K562 (cell line): ENCODE measurements around the gene DTX3. TPM values are rescaled to one million over a fixed set of nuclear protein-coding genes. Genes with fewer than 3 reads are reported as not detected.

Source experiments
- ATAC-seq: fragments of 200-7000 bp; cut with Tn5 transposase; 3 replicates; pipeline ENCODE4 v1.9.1; 2020; ENCODE audit warnings: moderate library complexity
- BruUV-seq: library from RNA; stranded (reverse); fragments of 400-500 nt; replicated peaks from 2 replicates; lab custom pipeline; 2021; lab: Mats Ljungman, UMichigan
- CTCF ChIA-PET: fragments of 300-600 bp; formaldehyde crosslinking; extraction: SDS; loops from one replicate; lab custom pipeline; 2021; ENCODE audit warnings: low intra/inter-chr PET ratio; lab: Yijun Ruan, JAX
- POLR2A ChIA-PET: fragments of 300-600, 350-650 bp; sonication (Branson Sonifier 250); formaldehyde crosslinking; extraction: SDS; loops from one replicate; lab custom pipeline; 2021; ENCODE audit warnings: antibody characterized with exemption, inconsistent platforms; lab: Yijun Ruan, JAX
- DNase-seq, 4 experiments: peaks; one replicate each; pipeline versions ENCODE4 v3.0.0 to v3.0.0-alpha.2; 2011 to 2018; ENCODE audit warnings: low spot score in 3 of 4, mixed read lengths in 3 of 4; ENCODE audit errors: extremely low read depth in 1 of 4
- FAIRE-seq: peaks from 2 replicates; lab custom pipeline; 2011; peaks lifted over from hg19 to GRCh38; lab: Jason Lieb, UNC
- H2AFZ ChIP-seq: 2 replicates; pipeline ENCODE4 v1.6.0; 2011; ENCODE audit warnings: low read depth, low read length, control low read depth, inconsistent platforms
- H3K27ac ChIP-seq: fragments of 200-600 bp; 3 replicates; pipeline ENCODE4 v1.8.0; 2011; ENCODE audit warnings: low read depth, mild to moderate bottlenecking, control low read depth, inconsistent platforms, low read length, moderate library complexity, mixed read lengths; ENCODE audit errors: extremely low read depth
- H3K27me3 ChIP-seq, 2 experiments: fragments of 300-600 bp in 1 of 2; 2 replicates in 1 of 2; 3 replicates in 1 of 2; pipeline versions ENCODE4 v1.6.0 to v1.8.0; 2011; ENCODE audit warnings: inconsistent platforms in 2 of 2, low read length in 2 of 2, mild to moderate bottlenecking in 1 of 2, mixed read lengths in 1 of 2, moderate library complexity in 1 of 2; ENCODE audit not compliant: control insufficient read depth in 2 of 2, insufficient read depth in 2 of 2
- H3K36me3 ChIP-seq: fragments of 300-600 bp; 3 replicates; pipeline ENCODE4 v1.8.0; 2011; ENCODE audit warnings: mild to moderate bottlenecking, low read length, inconsistent platforms; ENCODE audit not compliant: control insufficient read depth, insufficient read depth
- H3K4me1 ChIP-seq, 2 experiments: fragments of 200-600 bp in 1 of 2; replicated peaks in 1 of 2; 2 replicates in 1 of 2; 3 replicates in 1 of 2; pipeline versions ENCODE4 v1.5.1 to v1.8.0; 2011; ENCODE audit warnings: inconsistent platforms in 2 of 2, low read length in 2 of 2, mild to moderate bottlenecking in 1 of 2, mixed read lengths in 1 of 2, moderate library complexity in 1 of 2; ENCODE audit not compliant: control insufficient read depth in 2 of 2, insufficient read depth in 2 of 2
- H3K4me2 ChIP-seq: 2 replicates; pipeline ENCODE4 v1.6.1; 2011; ENCODE audit warnings: low read length, control low read depth, inconsistent platforms, mixed read lengths; ENCODE audit not compliant: insufficient read depth
- H3K4me3 ChIP-seq: fragments of 200-600 bp; sonication (generic), shearing (Covaris generic); 2 replicates; pipeline ENCODE4 v1.5.1; 2016; ENCODE audit warnings: control low read depth, inconsistent platforms
- H3K79me2 ChIP-seq: fragments of 200-600 bp; 3 replicates; pipeline ENCODE4 v1.8.0; 2011; ENCODE audit warnings: low read length, inconsistent platforms; ENCODE audit not compliant: control insufficient read depth, insufficient read depth
- H3K9ac ChIP-seq, 2 experiments: 2 replicates each; pipeline versions ENCODE4 v1.6.0 to v1.6.1; 2011; ENCODE audit warnings: low read depth in 2 of 2, low read length in 2 of 2, control low read depth in 1 of 2, inconsistent platforms in 1 of 2, mild to moderate bottlenecking in 1 of 2, mixed read lengths in 1 of 2; ENCODE audit not compliant: insufficient read depth in 1 of 2
- H3K9me1 ChIP-seq: one replicate; pipeline ENCODE4 v1.6.0; 2011; ENCODE audit warnings: inconsistent platforms, mild to moderate bottlenecking, low read length, moderate library complexity; ENCODE audit not compliant: control insufficient read depth, insufficient read depth
- H3K9me3 ChIP-seq: replicated peaks from 2 replicates; pipeline ENCODE4 v1.5.1; 2011; ENCODE audit warnings: low read depth, low read length, inconsistent platforms; ENCODE audit not compliant: control insufficient read depth, insufficient read depth
- H4K20me1 ChIP-seq: replicated peaks from 2 replicates; pipeline ENCODE4 v1.6.1; 2011; ENCODE audit warnings: low read length, inconsistent platforms, mixed read lengths; ENCODE audit not compliant: control insufficient read depth, insufficient read depth
- BCL6 ChIP-seq: fragments of 250-450 bp; sonication (Bioruptor Pico); IDR thresholded peaks from 2 replicates; pipeline ENCODE4 v1.4.0; 2020
- DMBX1 ChIP-seq: fragments of 250-450 bp; sonication (Bioruptor Pico); IDR thresholded peaks from 2 replicates; pipeline ENCODE4 v1.8.0; 2022; ENCODE audit warnings: inconsistent platforms, mild to moderate bottlenecking, moderate library complexity, borderline replicate concordance
- GTF2F1 ChIP-seq: IDR thresholded peaks from 2 replicates; pipeline ENCODE4 v1.6.1; 2011; ENCODE audit warnings: low read depth, low read length, improper control_type of control experiment
- IFI16 ChIP-seq: fragments of 250-450 bp; sonication (Bioruptor Pico); IDR thresholded peaks from 2 replicates; pipeline ENCODE4 v2.1.2; 2022; ENCODE audit warnings: mild to moderate bottlenecking, inconsistent platforms
- MAFF ChIP-seq: IDR thresholded peaks from 2 replicates; pipeline ENCODE4 v1.6.1; 2012; ENCODE audit warnings: low read length, improper control_type of control experiment
- MCM7 ChIP-seq, 2 experiments: fragments of 450-650 bp; IDR thresholded peaks; 2 replicates each; pipeline ENCODE4 v1.6.1; 2016 to 2018
- MEF2D ChIP-seq: conservative IDR thresholded peaks from 2 replicates; pipeline ENCODE4 v1.6.1; 2016; ENCODE audit warnings: low read depth, missing genetic modification characterization, missing compliant biosample characterization
- MTA1 ChIP-seq: fragments of 450-650 bp; IDR thresholded peaks from 2 replicates; pipeline ENCODE4 v1.6.1; 2017; ENCODE audit warnings: borderline replicate concordance
- MYBL2 ChIP-seq, 2 experiments: fragments of 450-650 bp in 1 of 2; sonication (generic) in 1 of 2; formaldehyde crosslinking in 1 of 2; IDR thresholded peaks; 2 replicates each; pipeline versions ENCODE4 v1.6.1 to v1.8.1; 2017 to 2022; ENCODE audit warnings: borderline replicate concordance in 1 of 2, inconsistent platforms in 1 of 2, low read depth in 1 of 2, mild to moderate bottlenecking in 1 of 2, missing genetic modification reagents in 1 of 2, moderate library complexity in 1 of 2
- NCOA6 ChIP-seq: fragments of 450-650 bp; IDR thresholded peaks from 2 replicates; pipeline ENCODE4 v1.6.1; 2017; ENCODE audit warnings: mild to moderate bottlenecking
- NFATC3 ChIP-seq: fragments of 450-650 bp; IDR thresholded peaks from 2 replicates; pipeline ENCODE4 v1.6.1; 2017; ENCODE audit warnings: mild to moderate bottlenecking
- POLR2AphosphoS5 ChIP-seq: IDR thresholded peaks from 2 replicates; pipeline ENCODE4 v1.6.1; 2011; ENCODE audit warnings: mild to moderate bottlenecking, low read depth, low read length, moderate library complexity; ENCODE audit not compliant: control insufficient read depth, insufficient read depth
- SRSF1 ChIP-seq: fragments of 200-400 bp; formaldehyde crosslinking; IDR thresholded peaks from 2 replicates; pipeline ENCODE4 v1.6.1; 2017; ENCODE audit warnings: mild to moderate bottlenecking, low read depth, low read length, moderate library complexity
- TCF7 ChIP-seq: sonication (generic); IDR thresholded peaks from 2 replicates; pipeline ENCODE4 v1.6.1; 2016; ENCODE audit warnings: antibody characterized with exemption, borderline replicate concordance
- TRIM24 ChIP-seq, 2 experiments: fragments of 450-650 bp; IDR thresholded peaks; 2 replicates each; pipeline ENCODE4 v1.6.1; 2016
- U2AF2 ChIP-seq: fragments of 200-400 bp; formaldehyde crosslinking; optimal IDR thresholded peaks from 2 replicates; pipeline ENCODE3; 2017; ENCODE audit warnings: low read depth, mild to moderate bottlenecking, low read length
- WHSC1 ChIP-seq: IDR thresholded peaks from one replicate; pipeline ENCODE4 v1.6.1; 2012; ENCODE audit warnings: low read length, control low read depth, inconsistent platforms
- ZNF79 ChIP-seq: fragments of 250-450 bp; sonication (Bioruptor Pico); IDR thresholded peaks from 2 replicates; pipeline ENCODE4 v1.4.0; 2020; ENCODE audit warnings: low read depth, mild to moderate bottlenecking, moderate library complexity
- WGBS: fragments of 100-300 bp; shearing (Covaris generic); methylation state at CpG from one replicate; pipeline ENCODE4 v1.1.6; 2016; ENCODE audit warnings: low coverage, mixed read lengths; ENCODE audit not compliant: insufficient coverage; ENCODE audit errors: missing lambda C conversion rate; 5-methylcytosine and 5-hydroxymethylcytosine counted together
- in situ Hi-C: fragments of 300-500 bp; cut with MboI; formaldehyde crosslinking; loops from 4 replicates; pipeline ENCODE4 v1.15.0; 2018; ENCODE audit warnings: inconsistent platforms, mixed read lengths
- intact Hi-C: fragments of 100-400 bp; cut with micrococcal nuclease; formaldehyde crosslinking; loops from 2 replicates; pipeline ENCODE4 v1.14.2; 2022
- polyA plus RNA-seq, 8 experiments: library from polyadenylated mRNA; depleted of rRNA in 4 of 8; stranded (reverse) in 5 of 8; unstranded in 3 of 8; fragments of >200 nt; fragmentation: Nextera tagmentation in 2 of 8; fragmentation: Illumina TruSeq in 1 of 8; extraction: Ambion mirVana in 2 of 8; extraction: Trizol in 1 of 8; gene quantifications; 2 replicates each; pipeline versions ENCODE4 v1.2.1 to v1.2.3, GENCODE V29; 2011 to 2014; ENCODE audit warnings: inconsistent platforms in 1 of 8, missing spikeins in 1 of 8
- total RNA-seq, 7 experiments: library from RNA; depleted of rRNA in 6 of 7; stranded (reverse); fragments of >200 nt in 6 of 7; fragmentation: Illumina TruSeq in 2 of 7; extraction: Trizol in 2 of 7; gene quantifications; 2 replicates each; pipeline versions ENCODE4 v1.2.1 to v1.2.3, GENCODE V29; 2011 to 2021; ENCODE audit warnings: low replicate concordance in 1 of 7
- TF ChIP-seq, protein P1 (sequence below): sonication (generic); formaldehyde crosslinking; IDR thresholded peaks from 2 replicates; pipeline ENCODE4 v1.8.0; 2022; ENCODE audit warnings: mild to moderate bottlenecking, missing genetic modification reagents

Gene DTX3
- total and polyA plus RNA-seq, 9 of the 15 experiments (the other 6 are each of a cell fraction or from before 2014, with no cell fraction given), result 0.03 to 0.09 (median 0.06) TPM; not detected in 6

DNA sequence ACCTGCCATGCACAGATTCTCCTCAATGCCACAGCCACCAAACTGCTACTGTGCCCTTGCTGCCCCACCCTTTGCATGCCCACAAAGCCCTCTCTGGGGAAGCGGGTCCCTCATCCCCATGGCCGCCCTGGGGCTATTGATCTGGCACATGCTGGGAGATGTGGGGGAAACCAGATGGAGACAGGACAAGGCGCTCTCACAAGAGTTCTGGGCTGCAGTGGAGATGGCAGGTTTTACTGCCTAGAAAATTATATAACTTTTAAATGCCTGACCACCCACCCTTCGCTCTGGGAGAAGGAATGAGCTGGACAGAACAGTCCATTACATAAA is 24.2 kb upstream of the DTX3 start:
- FAIRE-seq (no peak), DNase-seq (no peak), ATAC-seq (no peak)
- in situ Hi-C loops, result no loop called here
- WGBS, result 92% methylated on average over 4 of the region's 4 CpGs
- no peak overlapping the region for H2AFZ ChIP-seq
- no peaks in the 10 kb centered on the region for H3K27me3 ChIP-seq
- peaks cover 3% of the 10 kb centered on the region; the same call in 1 of the 2 replicates for H4K20me1 ChIP-seq
- peaks cover 92% of the 10 kb centered on the region for H3K36me3 ChIP-seq
- H3K4me1 ChIP-seq, result no peaks in the 10 kb centered on the region; a peak in 2 of 5 replicates
- TF ChIP-seq IFI16 (CRISPR knock-in tag) (no peak), ZNF79 (no peak), MCM7 (IDR thresholded peaks at IDR 0.05) (no peak), BCL6 (CRISPR knock-in tag) (no peak)
- no peaks in the 10 kb centered on the region for H3K79me2 ChIP-seq
- no peak overlapping the region for H3K4me2 ChIP-seq
- no peak overlapping the region for H3K27ac ChIP-seq
- ChIA-PET POLR2A (interaction anchor here (0.6 to 1.4 kb wide), 5 partner anchors 10 to 105 kb away, joined by 3 read pairs; no protein-coding TSS in a partner anchor), CTCF (interaction anchor here (4.6 kb wide), 1 partner anchor 41 kb away, joined by 36 read pairs; no protein-coding TSS in a partner anchor)
- no peaks in the 10 kb centered on the region for H3K9me3 ChIP-seq
- no peak overlapping the region for H3K4me3 ChIP-seq
- intact Hi-C loops, result no loop called here
- H3K9me1 ChIP-seq, result peaks cover 7% of the 10 kb centered on the region
- no peak overlapping the region for H3K9ac ChIP-seq
- no TSS peak for BruUV-seq

DNA sequence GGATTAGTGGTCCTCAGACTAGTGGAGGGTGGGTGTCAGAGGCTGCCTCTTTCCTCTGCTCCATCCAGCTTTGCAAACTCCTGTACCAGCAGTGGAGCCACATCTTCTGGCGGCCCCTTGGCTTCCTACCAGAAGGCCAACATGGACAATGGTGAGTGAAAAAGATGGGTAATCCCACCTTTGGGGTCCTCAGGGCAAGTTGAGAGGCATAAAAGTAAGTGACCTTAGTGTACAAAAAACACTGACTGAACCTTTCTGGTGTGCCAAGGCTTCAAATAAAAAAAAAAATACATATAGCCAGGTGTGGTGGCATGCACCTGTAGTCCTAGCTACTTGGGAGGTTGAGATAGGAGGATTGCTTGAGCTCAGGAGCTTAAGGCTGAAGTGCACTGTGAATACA is 22.8 kb upstream of the DTX3 start:
- ChIA-PET POLR2A (interaction anchor here (0.7 to 0.9 kb wide), 2 partner anchors 44 to 77 kb away, joined by 3 read pairs; no protein-coding TSS in a partner anchor), CTCF (interaction anchor here (4.6 kb wide), 1 partner anchor 40 kb away, joined by 36 read pairs; no protein-coding TSS in a partner anchor)
- Histone ChIP-seq H3K9me3 (no peaks in the 10 kb centered on the region), H3K27me3 (no peaks in the 10 kb centered on the region), H3K4me1 (no peaks in the 10 kb centered on the region; a peak in 2 of 5 replicates), H2AFZ (no peak overlapping the region), H3K4me3 (no peak overlapping the region), H3K36me3 (peaks cover 80% of the 10 kb centered on the region), H3K4me2 (no peak overlapping the region), H3K27ac (no peak overlapping the region), H3K9me1 (peaks cover under 1% of the 10 kb centered on the region), H3K79me2 (no peaks in the 10 kb centered on the region), H3K9ac (no peak overlapping the region), H4K20me1 (peaks cover 3% of the 10 kb centered on the region; the same call in 1 of the 2 replicates)
- no peak for ATAC-seq
- intact Hi-C loops (loop anchor here (1.0 to 2.0 kb wide), 4 partner anchors 51 to 323 kb away; partner anchors contain the start of genes B4GALNT1 and MBD6), in situ Hi-C loops (no loop called here)
- no peak for DNase-seq
- BruUV-seq, result no TSS peak
- no peak for FAIRE-seq
- whole genome bisulfite sequencing, result 83% methylated on average over 1 of the region's 1 CpG
- TF ChIP-seq TCF7, result no peak
- TF ChIP-seq MEF2D (tag), result no peak
- TF ChIP-seq TRIM24 (IDR thresholded peaks at IDR 0.05), result no peak
- TF ChIP-seq POLR2AphosphoS5, result no peak
- TF ChIP-seq MYBL2 (IDR thresholded peaks at IDR 0.05; ENCODE audit: low read depth), result no peak
- TF ChIP-seq MYBL2 (CRISPR knock-in tag; IDR thresholded peaks at IDR 0.05; ENCODE audit: borderline replicate concordance), result no peak
- no peak for TF ChIP-seq NCOA6
- no peak for TF ChIP-seq WHSC1
- TF ChIP-seq DMBX1 (CRISPR knock-in tag), result no peak
- no peak for TF ChIP-seq NFATC3
- no peak for TF ChIP-seq SRSF1
- TF ChIP-seq MAFF, result no peak
- no peak for TF ChIP-seq MTA1
- TF ChIP-seq, protein P1, sequence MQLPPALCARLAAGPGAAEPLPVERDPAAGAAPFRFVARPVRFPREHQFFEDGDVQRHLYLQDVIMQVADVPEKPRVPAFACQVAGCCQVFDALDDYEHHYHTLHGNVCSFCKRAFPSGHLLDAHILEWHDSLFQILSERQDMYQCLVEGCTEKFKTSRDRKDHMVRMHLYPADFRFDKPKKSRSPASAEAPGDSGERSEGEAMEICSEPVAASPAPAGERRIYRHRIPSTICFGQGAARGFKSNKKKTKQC (CRISPR knock-in tag), result no peak
- TF ChIP-seq GTF2F1, result no peak
- TF ChIP-seq U2AF2, result no peak
